Thymus (tissue), 11 donors: ENCODE results near the gene ADGRB3. TPM values are rescaled to one million over a fixed set of nuclear protein-coding genes. Genes with fewer than 3 reads are reported as not detected.
"Not testable (repeated sequence)": the region's sequence is repeated elsewhere in the genome, so short reads cannot be mapped to it uniquely, and the experiment has no call there.

Experiments used
- DNase-seq, 9 donors: peaks; one replicate each; pipeline ENCODE4 v3.0.0-alpha.2; 2013; ENCODE audit warnings: low spot score in 9 of 9, low read depth in 6 of 9, missing footprints in 1 of 9
- H3K27ac ChIP-seq, 2 donors: one replicate each; pipeline ENCODE4 v1.5.1; 2013; ENCODE audit warnings: control low read depth in 1 of 2, low read depth in 1 of 2, low read length in 1 of 2, mild to moderate bottlenecking in 1 of 2, moderate library complexity in 1 of 2
- H3K27me3 ChIP-seq, 2 donors: one replicate each; pipeline ENCODE4 v1.5.1; 2013; ENCODE audit warnings: low read length in 1 of 2; ENCODE audit not compliant: control insufficient read depth in 2 of 2, insufficient read depth in 1 of 2
- H3K36me3 ChIP-seq, 2 donors: one replicate each; pipeline ENCODE4 v1.5.1; 2013; ENCODE audit warnings: low read length in 1 of 2, mild to moderate bottlenecking in 1 of 2, moderate library complexity in 1 of 2; ENCODE audit not compliant: control insufficient read depth in 2 of 2, insufficient read depth in 2 of 2
- H3K4me1 ChIP-seq, 2 donors: one replicate each; pipeline ENCODE4 v1.5.1; 2013; ENCODE audit warnings: low read length in 2 of 2; ENCODE audit not compliant: control insufficient read depth in 2 of 2, insufficient read depth in 2 of 2
- H3K4me3 ChIP-seq, 2 donors: one replicate each; pipeline ENCODE4 v1.5.1; 2013; ENCODE audit warnings: low read length in 2 of 2, control low read depth in 1 of 2, mild to moderate bottlenecking in 1 of 2
- H3K9me3 ChIP-seq, 2 donors: one replicate each; pipeline ENCODE4 v1.5.1; 2013; ENCODE audit warnings: low read length in 1 of 2, mild to moderate bottlenecking in 1 of 2; ENCODE audit not compliant: control insufficient read depth in 2 of 2, insufficient read depth in 1 of 2
- WGBS: extraction: QIAGEN DNeasy Blood & Tissue Kit; methylation state at CpG from one replicate; pipeline ENCODE4 v1.1.7; 2013; 5-methylcytosine and 5-hydroxymethylcytosine counted together
- polyA plus RNA-seq: library from polyadenylated mRNA; stranded (reverse); fragments of 200-250 nt; gene quantifications from one replicate; pipeline ENCODE4 v1.2.3, GENCODE V29; 2013
- total RNA-seq: library from RNA; stranded (reverse); fragments of 120-200 nt; gene quantifications from one replicate; pipeline ENCODE4 v1.2.4, GENCODE V29; 2013
- donor health status: healthy.

Gene ADGRB3
- total and polyA plus RNA-seq, 2 donors = 0.09 TPM

DNA sequence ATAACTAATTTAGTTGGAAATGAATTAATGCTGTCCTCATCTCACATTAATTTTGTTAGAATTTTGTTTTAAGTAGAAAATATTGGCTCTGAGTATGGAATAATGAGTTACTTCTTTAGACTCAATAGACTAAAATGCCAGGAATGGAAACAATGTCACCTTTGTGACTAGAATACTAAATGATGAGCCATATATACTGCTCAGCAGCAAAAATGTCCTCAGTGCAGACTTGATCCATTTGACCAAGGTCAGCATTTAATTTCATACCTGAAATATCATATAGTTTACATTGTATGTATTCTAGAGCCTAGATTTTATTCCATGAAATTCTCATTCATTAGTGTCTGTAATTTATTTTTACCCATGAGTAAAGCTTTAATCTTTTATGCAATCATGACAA lies 217.7 kb downstream of the ADGRB3 start:
- no peak for DNase-seq
- H3K36me3 ChIP-seq = no peaks in the 10 kb centered on the region
- no peaks in the 10 kb centered on the region for H3K9me3 ChIP-seq
- no peaks in the 10 kb centered on the region for H3K4me1 ChIP-seq
- H3K4me3 ChIP-seq = no peak overlapping the region
- no peaks in the 10 kb centered on the region for H3K27me3 ChIP-seq
- H3K27ac ChIP-seq = no peak overlapping the region

DNA sequence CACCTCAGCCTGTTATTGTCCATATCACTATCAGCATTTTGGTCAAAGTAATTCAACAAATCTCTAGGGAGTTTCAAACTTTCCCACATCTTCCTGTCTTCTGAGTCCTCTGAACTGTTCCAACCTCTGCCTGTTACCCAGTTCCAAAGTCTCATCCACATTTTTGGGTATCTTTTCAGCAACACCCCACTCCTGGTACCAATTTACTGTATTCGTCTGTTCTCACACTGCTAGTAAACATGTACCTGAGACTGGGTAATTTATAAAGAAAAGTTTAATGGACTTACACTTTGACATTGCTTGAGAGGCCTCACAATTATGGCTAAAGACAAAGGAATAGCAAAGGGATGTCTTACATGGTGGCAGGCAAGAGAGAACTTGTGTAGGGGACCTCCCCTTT lies 224.2 kb downstream of the ADGRB3 start:
- Histone ChIP-seq H3K9me3 (peaks cover 0 to 4% of the 10 kb centered on the region in 2 donors), H3K36me3 (no peaks in the 10 kb centered on the region), H3K27ac (no peak overlapping the region), H3K27me3 (no peaks in the 10 kb centered on the region), H3K4me1 (no peaks in the 10 kb centered on the region), H3K4me3 (no peak overlapping the region)
- WGBS = 89% methylated on average over 1 of the region's 1 CpG
- no peak for DNase-seq

DNA sequence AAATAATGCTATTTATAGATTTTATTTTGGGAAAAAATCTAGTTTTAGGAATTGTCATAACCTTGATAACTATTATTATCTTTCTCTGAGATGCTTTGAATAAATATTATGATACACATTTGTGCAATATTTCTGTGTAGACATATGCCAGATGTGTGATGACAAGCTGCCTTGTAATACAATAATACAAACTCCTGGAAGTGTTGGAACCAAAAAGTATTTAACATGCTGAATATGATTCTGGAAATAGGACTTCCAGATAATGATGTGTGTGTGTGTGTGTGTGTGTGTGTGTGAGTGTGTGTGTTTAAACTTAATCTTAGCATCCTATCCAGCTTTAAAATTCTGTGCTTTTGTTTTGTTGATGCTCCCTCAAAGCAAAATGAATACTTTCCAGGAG lies 233.6 kb downstream of the ADGRB3 start:
- no peak for DNase-seq
- Histone ChIP-seq H3K9me3 (peaks cover 0 to 7% of the 10 kb centered on the region in 2 donors), H3K27ac (no peak overlapping the region), H3K36me3 (no peaks in the 10 kb centered on the region), H3K4me1 (no peaks in the 10 kb centered on the region), H3K27me3 (no peaks in the 10 kb centered on the region), H3K4me3 (no peak overlapping the region)

GRCh38 chr6:68873236-68873635 lies 238.2 kb downstream of the ADGRB3 start:
- Histone ChIP-seq H3K36me3 (no peaks in the 10 kb centered on the region), H3K4me3 (no peak overlapping the region), H3K4me1 (no peaks in the 10 kb centered on the region), H3K27me3 (no peaks in the 10 kb centered on the region), H3K27ac (no peak overlapping the region), H3K9me3 (no peaks in the 10 kb centered on the region)
- no peak for DNase-seq
- WGBS = 81% methylated on average over 1 of the region's 1 CpG

- no peak for DNase-seq
- WGBS = 95% methylated on average over 1 of the region's 1 CpG
These were observed 239.7 kb downstream of the ADGRB3 start for GRCh38 chr6:68874747-68875146.

GRCh38 chr6:68875403-68875802 lies 240.3 kb downstream of the ADGRB3 start:
- DNase-seq = no peak
- H3K4me3 ChIP-seq = no peak overlapping the region
- H3K36me3 ChIP-seq = no peaks in the 10 kb centered on the region
- whole genome bisulfite sequencing = 96% methylated on average over 2 of the region's 2 CpGs
- H3K27ac ChIP-seq = no peak overlapping the region
- no peaks in the 10 kb centered on the region for H3K4me1 ChIP-seq
- no peaks in the 10 kb centered on the region for H3K27me3 ChIP-seq
- no peaks in the 10 kb centered on the region for H3K9me3 ChIP-seq

More at GRCh38 chr6:68874747-68875146, 239.7 kb downstream of the ADGRB3 start:
- Histone ChIP-seq H3K27me3 (no peaks in the 10 kb centered on the region), H3K9me3 (no peaks in the 10 kb centered on the region), H3K4me3 (no peak overlapping the region), H3K36me3 (no peaks in the 10 kb centered on the region), H3K27ac (no peak overlapping the region), H3K4me1 (no peaks in the 10 kb centered on the region)

DNA sequence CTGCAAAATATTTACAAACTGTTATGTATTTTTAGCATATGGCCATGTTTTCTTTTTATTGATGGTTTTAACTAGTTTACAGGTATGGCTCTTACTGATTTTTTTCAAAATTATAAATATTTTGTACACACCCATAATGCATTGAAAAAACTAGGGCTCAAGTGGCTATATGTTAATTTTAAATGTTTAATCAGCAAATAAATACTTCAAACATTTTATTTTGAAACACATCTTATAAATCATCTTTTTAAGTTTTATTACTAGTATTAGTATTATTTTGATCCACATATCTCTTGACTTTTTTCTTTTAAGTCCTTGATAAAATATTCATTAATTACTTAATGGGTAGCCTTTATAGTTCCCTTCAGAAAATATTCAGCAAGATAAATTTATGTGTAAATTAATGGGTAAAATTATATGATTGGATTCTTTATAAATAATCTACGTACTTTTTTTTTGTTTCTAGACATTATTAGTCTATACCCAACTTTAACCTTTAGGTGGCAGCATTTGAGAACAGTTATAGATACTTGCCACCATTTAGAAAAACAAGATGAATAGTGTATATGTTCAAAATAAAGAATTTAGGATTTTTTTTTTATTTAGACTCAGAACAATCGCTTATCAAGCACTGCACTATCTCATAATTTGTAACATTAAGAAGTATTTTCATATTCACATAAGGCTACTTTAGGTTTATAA lies 241.9 kb downstream of the ADGRB3 start:
- DNase-seq = no peak
- Histone ChIP-seq H3K27me3 (no peaks in the 10 kb centered on the region), H3K4me1 (no peaks in the 10 kb centered on the region), H3K9me3 (no peaks in the 10 kb centered on the region), H3K36me3 (no peaks in the 10 kb centered on the region), H3K27ac (no peak overlapping the region), H3K4me3 (no peak overlapping the region)
- 26% methylated on average over 2 of the region's 2 CpGs for WGBS

GRCh38 chr6:68880050-68880813 lies 245.2 kb downstream of the ADGRB3 start:
- 96% methylated on average over 4 of the region's 4 CpGs for WGBS
- no peak overlapping the region for H3K4me3 ChIP-seq
- DNase-seq = no peak

DNA sequence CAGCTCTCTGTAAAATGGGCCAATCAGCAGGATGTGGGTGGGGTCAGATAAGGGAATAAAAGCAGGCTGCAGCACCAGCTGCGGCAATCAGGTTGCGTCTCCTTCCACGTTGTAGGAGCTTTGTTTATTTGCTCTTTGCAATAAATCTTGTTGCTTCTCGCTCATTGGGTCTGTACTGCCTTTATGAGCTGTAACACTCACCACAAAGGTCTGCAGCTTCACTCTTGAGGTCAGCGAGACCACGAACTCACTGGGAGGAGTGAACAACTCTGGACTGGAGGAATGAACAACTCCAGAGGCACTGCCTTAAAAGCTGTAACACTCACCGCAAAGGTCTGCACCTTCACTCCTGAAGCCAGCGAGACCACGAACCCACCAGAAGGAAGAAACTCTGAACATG lies 248.2 kb downstream of the ADGRB3 start:
- not testable (repeated sequence) for DNase-seq, H3K27ac ChIP-seq, H3K27me3 ChIP-seq, H3K4me3 ChIP-seq, H3K9me3 ChIP-seq, H3K4me1 ChIP-seq, H3K36me3 ChIP-seq
- 86% methylated on average over 9 of the region's 9 CpGs for WGBS

More at GRCh38 chr6:68880050-68880813, 245.2 kb downstream of the ADGRB3 start:
- H3K4me1 ChIP-seq = no peaks in the 10 kb centered on the region
- H3K36me3 ChIP-seq = no peaks in the 10 kb centered on the region
- H3K9me3 ChIP-seq = no peaks in the 10 kb centered on the region
- H3K27ac ChIP-seq = no peak overlapping the region
- H3K27me3 ChIP-seq = no peaks in the 10 kb centered on the region
